Measurements from ENCODE around the gene ECT2.
"Not testable (repeated sequence)": the region's sequence is repeated elsewhere in the genome, so short reads cannot be mapped to it uniquely, and the experiment has no call there.

The ECT2 gene

GRCh38 chr3:172814738-172815137 lies 64.2 kb downstream of the ECT2 start:
- Histone ChIP-seq H3K36me3 (peaks cover 43% of the 10 kb centered on the region), H3K27ac (no peak overlapping the region), H3K27me3 (ENCODE audit: insufficient read depth, low read depth, severe bottlenecking) (no peaks in the 10 kb centered on the region), H3K9me3 (ENCODE audit: severe bottlenecking) (no peaks in the 10 kb centered on the region), H3K4me3 (ENCODE audit: low read depth, low read length) (no peak overlapping the region)
- DNase-seq: no peak
- TF ChIP-seq CTCF (IDR thresholded peaks at IDR 0.05; ENCODE audit: low read depth, low read length): no peak

GRCh38 chr3:172815857-172816256 lies 65.3 kb downstream of the ECT2 start:
- no peak overlapping the region for H3K4me3 ChIP-seq (ENCODE audit: low read depth, low read length)
- no peaks in the 10 kb centered on the region for H3K9me3 ChIP-seq (ENCODE audit: severe bottlenecking)
- no peak overlapping the region for H3K27ac ChIP-seq
- no peaks in the 10 kb centered on the region for H3K27me3 ChIP-seq (ENCODE audit: insufficient read depth, low read depth, severe bottlenecking)
- peaks cover 46% of the 10 kb centered on the region for H3K36me3 ChIP-seq
- no peak for DNase-seq
- TF ChIP-seq CTCF (IDR thresholded peaks at IDR 0.05; ENCODE audit: low read depth, low read length): no peak

GRCh38 chr3:172816281-172816680 lies 65.8 kb downstream of the ECT2 start:
- peaks cover 46% of the 10 kb centered on the region for H3K36me3 ChIP-seq
- no peak for DNase-seq
- H3K27me3 ChIP-seq (ENCODE audit: insufficient read depth, low read depth, severe bottlenecking): no peaks in the 10 kb centered on the region
- no peaks in the 10 kb centered on the region for H3K9me3 ChIP-seq (ENCODE audit: severe bottlenecking)
- no peak overlapping the region for H3K4me3 ChIP-seq (ENCODE audit: low read depth, low read length)
- no peak overlapping the region for H3K27ac ChIP-seq
- no peak for TF ChIP-seq CTCF (IDR thresholded peaks at IDR 0.05; ENCODE audit: low read depth, low read length)

DNA sequence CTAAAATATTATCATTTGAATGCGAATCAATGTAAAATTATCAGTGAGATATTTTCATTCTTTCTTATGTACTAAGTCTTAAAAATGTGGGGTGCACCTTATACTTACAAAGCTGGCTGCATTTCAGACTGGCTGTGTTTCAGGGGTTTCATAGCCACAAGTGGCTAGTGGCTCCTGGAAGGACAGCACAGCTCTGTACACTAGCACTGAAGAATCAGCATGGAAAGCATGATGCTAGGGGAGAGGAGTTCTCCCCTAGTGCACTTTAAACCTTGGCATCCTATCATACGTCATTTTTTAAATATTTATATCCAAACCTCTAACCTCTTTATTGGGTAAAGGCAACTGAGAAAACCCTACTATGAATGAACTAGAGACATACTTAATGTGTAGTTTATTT lies 66.4 kb downstream of the ECT2 start:
- Histone ChIP-seq H3K27me3 (ENCODE audit: insufficient read depth, low read depth, severe bottlenecking) (no peaks in the 10 kb centered on the region), H3K4me3 (ENCODE audit: low read depth, low read length) (no peak overlapping the region), H3K27ac (no peak overlapping the region), H3K9me3 (ENCODE audit: severe bottlenecking) (no peaks in the 10 kb centered on the region), H3K36me3 (peaks cover 46% of the 10 kb centered on the region)
- no peak for TF ChIP-seq CTCF (IDR thresholded peaks at IDR 0.05; ENCODE audit: low read depth, low read length)
- no peak for DNase-seq

DNA sequence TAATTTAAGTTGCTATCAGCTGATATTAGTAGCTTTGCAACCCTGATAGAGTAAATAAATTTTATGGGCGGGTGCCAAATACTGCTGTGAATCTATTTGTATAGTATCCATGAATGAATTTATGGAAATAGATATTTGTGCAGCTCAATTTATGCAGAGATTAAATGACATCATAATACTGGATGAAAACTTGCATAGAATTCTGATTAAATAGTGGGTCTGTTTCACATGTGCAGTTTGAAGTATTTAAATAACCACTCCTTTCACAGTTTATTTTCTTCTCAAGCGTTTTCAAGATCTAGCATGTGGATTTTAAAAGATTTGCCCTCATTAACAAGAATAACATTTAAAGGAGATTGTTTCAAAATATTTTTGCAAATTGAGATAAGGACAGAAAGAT lies 70.0 kb downstream of the ECT2 start:
- TF ChIP-seq CTCF (IDR thresholded peaks at IDR 0.05; ENCODE audit: low read depth, low read length): no peak
- Histone ChIP-seq H3K9me3 (ENCODE audit: severe bottlenecking) (no peaks in the 10 kb centered on the region), H3K27me3 (ENCODE audit: insufficient read depth, low read depth, severe bottlenecking) (no peaks in the 10 kb centered on the region), H3K4me3 (ENCODE audit: low read depth, low read length) (no peak overlapping the region), H3K36me3 (peaks cover 38% of the 10 kb centered on the region), H3K27ac (no peak overlapping the region)
- no peak for DNase-seq

DNA sequence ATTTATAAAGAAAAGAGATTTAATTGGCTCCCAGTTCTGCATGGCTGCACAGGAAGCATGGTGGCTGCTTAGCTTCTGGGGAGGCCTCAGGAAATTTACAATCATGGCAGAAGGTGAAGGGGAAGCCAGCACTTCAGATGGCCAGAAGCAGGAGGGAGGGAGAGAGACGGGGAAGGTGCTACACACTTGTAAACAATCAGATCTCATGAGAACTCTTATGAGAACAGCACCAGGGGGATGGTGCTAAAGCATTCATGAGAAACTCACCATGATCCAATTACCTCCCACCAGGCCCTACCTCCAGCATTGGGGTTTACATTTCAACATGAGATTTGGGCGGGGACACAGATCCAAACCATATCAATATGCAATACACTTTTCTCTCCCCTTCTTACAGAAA lies 73.7 kb downstream of the ECT2 start:
- Histone ChIP-seq H3K4me3 (ENCODE audit: low read depth, low read length) (no peak overlapping the region), H3K36me3 (peaks cover 15% of the 10 kb centered on the region), H3K27me3 (ENCODE audit: insufficient read depth, low read depth, severe bottlenecking) (no peaks in the 10 kb centered on the region), H3K27ac (no peak overlapping the region), H3K9me3 (ENCODE audit: severe bottlenecking) (peaks cover 6% of the 10 kb centered on the region)
- TF ChIP-seq CTCF (IDR thresholded peaks at IDR 0.05; ENCODE audit: low read depth, low read length): no peak
- DNase-seq: peak; percentile 36

- H3K27me3 ChIP-seq (ENCODE audit: insufficient read depth, low read depth, severe bottlenecking); H3K4me3 ChIP-seq (ENCODE audit: low read depth, low read length); H3K36me3 ChIP-seq; H3K9me3 ChIP-seq (ENCODE audit: severe bottlenecking); H3K27ac ChIP-seq; DNase-seq: not testable (repeated sequence)
These were observed 76.7 kb downstream of the ECT2 start for GRCh38 chr3:172827231-172827630.

Measured in WERI-Rb-1 (cell line).